Psoas muscle (tissue), 8 donors: ENCODE data around the gene DNAH8. TPM values are rescaled to one million over a fixed set of nuclear protein-coding genes. Genes with fewer than 3 reads are reported as not detected.

ENCODE experiments used
- ATAC-seq, 4 donors: fragments of 200-7000 bp; cut with Tn5 transposase; one replicate each; pipeline ENCODE4 v1.9.1; 2020; ENCODE audit warnings: moderate library complexity in 3 of 4, mild to moderate bottlenecking in 2 of 4
- DNase-seq, 2 donors: peaks; one replicate each; pipeline ENCODE4 v3.0.0-alpha.2; 2020
- H3K27ac ChIP-seq: fragments of 200-600 bp; one replicate; pipeline ENCODE4 v1.8.0; 2022
- H3K27me3 ChIP-seq, 3 donors: fragments of 200-600 bp in 1 of 3; one replicate each; pipeline versions ENCODE4 v1.6.1 to v1.8.0; 2013 to 2022; ENCODE audit warnings: low read length in 2 of 3, mild to moderate bottlenecking in 2 of 3, moderate library complexity in 1 of 3; ENCODE audit not compliant: insufficient read depth in 3 of 3
- H3K36me3 ChIP-seq, 2 donors: fragments of 200-600 bp in 1 of 2; one replicate each; pipeline versions ENCODE4 v1.6.1 to v1.8.0; 2013 to 2022; ENCODE audit warnings: low read depth in 1 of 2, mild to moderate bottlenecking in 1 of 2, moderate library complexity in 1 of 2; ENCODE audit not compliant: insufficient read depth in 1 of 2
- H3K4me1 ChIP-seq: fragments of 200-600 bp; one replicate; pipeline ENCODE4 v1.8.0; 2022
- H3K4me3 ChIP-seq: fragments of 200-600 bp; one replicate; pipeline ENCODE4 v1.8.0; 2022; ENCODE audit warnings: mild to moderate bottlenecking
- H3K9me3 ChIP-seq: fragments of 200-600 bp; one replicate; pipeline ENCODE4 v1.8.0; 2022
- CTCF ChIP-seq: fragments of 200-600 bp; IDR thresholded peaks from one replicate; pipeline ENCODE4 v1.8.0; 2022; ENCODE audit warnings: antibody characterized with exemption
- WGBS, 3 donors: extraction: QIAGEN DNeasy Blood & Tissue Kit; methylation state at CpG; one replicate each; pipeline versions ENCODE4 v1.1.6 to v1.1.7; 2013; 5-methylcytosine and 5-hydroxymethylcytosine counted together
- intact Hi-C, 2 donors: fragments of 100-400 bp; cut with DNase I; formaldehyde crosslinking; loops; one replicate each; pipeline versions ENCODE4 v1.11.0 to v1.14.2; 2022
- polyA plus RNA-seq, 3 donors: library from polyadenylated mRNA; stranded (reverse); fragments of 200-250 nt; gene quantifications; one replicate each; pipeline ENCODE4 v1.2.3, GENCODE V29; 2013
- total RNA-seq, 4 donors: library from RNA; stranded (reverse); fragmentation: NEBNext Ultra II Directional in 2 of 4; extraction: Animal tissue kit (Norgen Biotek cat#: 25700) in 2 of 4; gene quantifications; one replicate each; pipeline versions ENCODE4 v1.2.1 to v1.2.4, GENCODE V29; 2021 to 2023
- donor health status: healthy with polysubstance abuse.
- donor health status: DM: no; HTN: no; CAD: no; lungs with moderate emphysema.
- donor health status: Bipolar disorder and iron deficiency.
- donor health status: healthy.
- donor health status: DM: yes; HTN: yes; CAD: no.
- donor health status: DM: no; HTN: no; CAD: no.
- donor health status: DM: no; HTN: no; CAD: no.
- donor health status: DM: yes; HTN: yes; CAD: no.

Gene DNAH8
- total and polyA plus RNA-seq, 7 donors = 0.02 TPM; not detected in 6

GRCh38 chr6:38985839-38986238 lies 270.7 kb downstream of the DNAH8 start:
- intact Hi-C loops = no loop called here
- DNase-seq (no peak), ATAC-seq (no peak)
- no peaks in the 10 kb centered on the region for H3K9me3 ChIP-seq
- TF ChIP-seq CTCF = no peak
- WGBS, 3 donors = 80 to 93% (median 81%) methylated on average over 3 of the region's 3 CpGs
- H3K36me3 ChIP-seq = no peaks in the 10 kb centered on the region
- no peak overlapping the region for H3K27ac ChIP-seq
- H3K27me3 ChIP-seq = peaks cover 3 to 26% (median 4%) of the 10 kb centered on the region in 3 donors
- no peak overlapping the region for H3K4me3 ChIP-seq
- H3K4me1 ChIP-seq = no peaks in the 10 kb centered on the region

- ATAC-seq (no peak), DNase-seq (no peak)
- H3K27me3 ChIP-seq = peaks cover 3 to 26% (median 4%) of the 10 kb centered on the region in 3 donors
- no peak overlapping the region for H3K27ac ChIP-seq
- no peaks in the 10 kb centered on the region for H3K4me1 ChIP-seq
- H3K9me3 ChIP-seq = no peaks in the 10 kb centered on the region
- H3K4me3 ChIP-seq = no peak overlapping the region
- intact Hi-C loops = no loop called here
- no peaks in the 10 kb centered on the region for H3K36me3 ChIP-seq
- TF ChIP-seq CTCF = no peak
Measured at GRCh38 chr6:38987503-38987902, 272.4 kb downstream of the DNAH8 start.

- Histone ChIP-seq H3K36me3 (no peaks in the 10 kb centered on the region), H3K4me1 (no peaks in the 10 kb centered on the region), H3K9me3 (no peaks in the 10 kb centered on the region), H3K27me3 (peaks cover 3 to 20% (median 4%) of the 10 kb centered on the region in 3 donors), H3K4me3 (no peak overlapping the region), H3K27ac (no peak overlapping the region)
- intact Hi-C loops = no loop called here
- no peak for DNase-seq
- TF ChIP-seq CTCF = no peak
- 47 to 55% (median 52%) methylated on average over 8 of the region's 8 CpGs for WGBS, 3 donors
- no peak for ATAC-seq
Measured at GRCh38 chr6:38988736-38989449, 273.8 kb downstream of the DNAH8 start.

GRCh38 chr6:38990475-38990874 lies 275.4 kb downstream of the DNAH8 start:
- no peaks in the 10 kb centered on the region for H3K9me3 ChIP-seq
- H3K4me3 ChIP-seq = no peak overlapping the region
- intact Hi-C loops = no loop called here
- DNase-seq (no peak), ATAC-seq (no peak)
- H3K27me3 ChIP-seq = peaks cover 3 to 16% (median 4%) of the 10 kb centered on the region in 3 donors
- no peak for TF ChIP-seq CTCF
- 31 to 36% (median 35%) methylated on average over 5 of the region's 5 CpGs for WGBS, 3 donors
- H3K4me1 ChIP-seq = no peaks in the 10 kb centered on the region
- no peak overlapping the region for H3K27ac ChIP-seq
- H3K36me3 ChIP-seq = no peaks in the 10 kb centered on the region

DNA sequence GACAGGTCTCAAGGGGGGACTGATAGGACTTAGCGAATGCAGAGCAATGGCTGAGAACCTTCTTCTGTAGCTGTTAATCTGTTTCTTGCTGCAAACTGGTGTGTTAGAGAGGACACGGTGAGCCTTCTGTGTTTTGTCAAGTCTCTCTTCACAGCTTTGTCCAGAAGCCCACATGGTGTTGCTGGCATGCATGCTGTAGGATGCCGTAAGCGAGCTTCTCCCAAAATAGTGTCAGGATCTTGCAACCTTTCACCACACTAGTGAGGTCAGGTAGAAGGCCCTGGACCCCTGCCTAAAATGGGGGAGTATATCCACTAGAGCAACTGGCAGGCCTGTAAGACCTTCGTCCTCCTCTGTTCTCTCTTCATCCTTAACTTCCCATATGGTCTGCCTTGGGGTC lies 281.6 kb downstream of the DNAH8 start:
- H3K4me3 ChIP-seq = no peak overlapping the region
- no peak for DNase-seq
- H3K9me3 ChIP-seq = no peaks in the 10 kb centered on the region
- no peak for TF ChIP-seq CTCF
- no peaks in the 10 kb centered on the region for H3K4me1 ChIP-seq
- H3K27me3 ChIP-seq = peaks cover 4 to 32% (median 4%) of the 10 kb centered on the region in 3 donors
- ATAC-seq = no peak
- intact Hi-C loops = no loop called here
- H3K27ac ChIP-seq = no peak overlapping the region
- no peaks in the 10 kb centered on the region for H3K36me3 ChIP-seq
- WGBS, 3 donors = 50 to 74% (median 61%) methylated on average over 5 of the region's 5 CpGs
